ENCODE results near the gene EGFR.

DNA sequence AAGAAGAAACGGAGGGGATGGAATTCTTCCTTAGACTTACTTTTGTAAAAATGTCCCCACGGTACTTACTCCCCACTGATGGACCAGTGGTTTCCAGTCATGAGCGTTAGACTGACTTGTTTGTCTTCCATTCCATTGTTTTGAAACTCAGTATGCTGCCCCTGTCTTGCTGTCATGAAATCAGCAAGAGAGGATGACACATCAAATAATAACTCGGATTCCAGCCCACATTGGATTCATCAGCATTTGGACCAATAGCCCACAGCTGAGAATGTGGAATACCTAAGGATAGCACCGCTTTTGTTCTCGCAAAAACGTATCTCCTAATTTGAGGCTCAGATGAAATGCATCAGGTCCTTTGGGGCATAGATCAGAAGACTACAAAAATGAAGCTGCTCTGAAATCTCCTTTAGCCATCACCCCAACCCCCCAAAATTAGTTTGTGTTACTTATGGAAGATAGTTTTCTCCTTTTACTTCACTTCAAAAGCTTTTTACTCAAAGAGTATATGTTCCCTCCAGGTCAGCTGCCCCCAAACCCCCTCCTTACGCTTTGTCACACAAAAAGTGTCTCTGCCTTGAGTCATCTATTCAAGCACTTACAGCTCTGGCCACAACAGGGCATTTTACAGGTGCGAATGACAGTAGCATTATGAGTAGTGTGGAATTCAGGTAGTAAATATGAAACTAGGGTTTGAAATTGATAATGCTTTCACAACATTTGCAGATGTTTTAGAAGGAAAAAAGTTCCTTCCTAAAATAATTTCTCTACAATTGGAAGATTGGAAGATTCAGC is 187.6 kb downstream of the EGFR start:
- TF ChIP-seq, protein P1, sequence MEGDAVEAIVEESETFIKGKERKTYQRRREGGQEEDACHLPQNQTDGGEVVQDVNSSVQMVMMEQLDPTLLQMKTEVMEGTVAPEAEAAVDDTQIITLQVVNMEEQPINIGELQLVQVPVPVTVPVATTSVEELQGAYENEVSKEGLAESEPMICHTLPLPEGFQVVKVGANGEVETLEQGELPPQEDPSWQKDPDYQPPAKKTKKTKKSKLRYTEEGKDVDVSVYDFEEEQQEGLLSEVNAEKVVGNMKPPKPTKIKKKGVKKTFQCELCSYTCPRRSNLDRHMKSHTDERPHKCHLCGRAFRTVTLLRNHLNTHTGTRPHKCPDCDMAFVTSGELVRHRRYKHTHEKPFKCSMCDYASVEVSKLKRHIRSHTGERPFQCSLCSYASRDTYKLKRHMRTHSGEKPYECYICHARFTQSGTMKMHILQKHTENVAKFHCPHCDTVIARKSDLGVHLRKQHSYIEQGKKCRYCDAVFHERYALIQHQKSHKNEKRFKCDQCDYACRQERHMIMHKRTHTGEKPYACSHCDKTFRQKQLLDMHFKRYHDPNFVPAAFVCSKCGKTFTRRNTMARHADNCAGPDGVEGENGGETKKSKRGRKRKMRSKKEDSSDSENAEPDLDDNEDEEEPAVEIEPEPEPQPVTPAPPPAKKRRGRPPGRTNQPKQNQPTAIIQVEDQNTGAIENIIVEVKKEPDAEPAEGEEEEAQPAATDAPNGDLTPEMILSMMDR (conservative IDR thresholded peaks at IDR 0.05 in 1 of 2, IDR thresholded peaks at IDR 0.05 in 1 of 2; ENCODE audit: low read depth in 1 of 2, low read length in 2 of 2) = no peak
- no peak for TF ChIP-seq EZH2 (IDR thresholded peaks at IDR 0.05; ENCODE audit: low read length, missing control alignments)

Data from fibroblast of lung (primary cell).